AG09319 (cell line): ENCODE measurements around the gene KCTD1.

ENCODE experiments used
- DNase-seq: peaks from one replicate; pipeline ENCODE4 v3.0.0-alpha.2; 2010; ENCODE audit warnings: low read depth; ENCODE audit errors: extremely low read depth
- CTCF ChIP-seq: IDR thresholded peaks from 2 replicates; pipeline ENCODE4 v1.5.1; 2011; ENCODE audit warnings: low read depth, mild to moderate bottlenecking, inconsistent platforms, low read length, moderate library complexity

KCTD1 gene

GRCh38 chr18:26435415-26436095, 112.8 kb downstream of the KCTD1 start:
- DNase-seq, result no peak
- no peak for TF ChIP-seq CTCF

GRCh38 chr18:26434887-26435286, 113.5 kb downstream of the KCTD1 start:
- TF ChIP-seq CTCF, result no peak
- no peak for DNase-seq

DNA sequence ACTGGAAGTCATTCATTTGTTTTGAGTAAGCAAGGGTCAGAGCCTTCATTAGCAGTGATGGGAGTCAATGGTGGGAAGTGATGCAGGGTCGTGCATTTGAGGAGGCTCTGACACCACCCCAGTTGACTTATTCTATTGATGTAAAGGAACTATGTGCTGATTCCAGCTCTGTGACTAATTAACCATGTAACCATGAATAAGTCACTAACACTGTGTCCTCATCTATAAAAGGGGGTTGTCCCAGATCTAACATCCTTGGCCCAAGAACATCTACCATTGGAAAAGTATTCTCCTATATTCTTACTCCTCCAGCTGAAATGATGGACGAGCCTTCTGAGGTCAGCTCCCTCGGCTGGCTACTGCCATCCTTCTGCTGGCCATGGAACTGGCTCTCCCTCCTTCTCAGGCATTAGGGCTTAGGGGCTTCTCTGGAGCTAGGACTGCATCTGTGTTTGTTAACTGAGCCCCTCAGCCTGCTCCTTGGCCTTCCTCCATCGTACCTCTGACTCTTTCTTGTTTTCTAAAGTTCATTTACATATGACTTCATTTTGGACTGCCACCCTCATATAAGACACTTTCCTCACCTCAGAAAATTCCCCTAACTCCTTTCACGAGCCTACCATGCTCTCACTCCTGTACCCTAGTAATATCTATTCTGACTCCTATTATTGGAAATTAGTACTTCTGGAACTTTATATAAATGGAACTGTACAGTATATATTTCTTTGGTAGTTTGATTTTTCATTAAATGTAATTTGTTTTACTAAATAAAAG, 115.5 kb downstream of the KCTD1 start:
- TF ChIP-seq CTCF, result no peak
- no peak for DNase-seq

- no peak for TF ChIP-seq CTCF
- peak; percentile 47 for DNase-seq
Measured at GRCh38 chr18:26429535-26430226, 118.7 kb downstream of the KCTD1 start.

GRCh38 chr18:26425148-26425531, 123.2 kb downstream of the KCTD1 start:
- DNase-seq, result no peak
- TF ChIP-seq CTCF, result no peak

- DNase-seq, result no peak
- TF ChIP-seq CTCF, result no peak
Measured at GRCh38 chr18:26424428-26425147, 123.8 kb downstream of the KCTD1 start.
